HCT116 (cell line): ENCODE results near the gene CH25H. TPM values are rescaled to one million over a fixed set of nuclear protein-coding genes. Genes with fewer than 3 reads are reported as not detected.

ENCODE experiments used
- ATAC-seq: fragments of 200-7000 bp; cut with Tn5 transposase; 2 replicates; pipeline ENCODE4 v1.9.1; 2020; ENCODE audit warnings: mild to moderate bottlenecking, moderate library complexity
- BruUV-seq: library from RNA; stranded (reverse); fragments of 400-500 nt; replicated peaks from 2 replicates; lab custom pipeline; 2021; lab: Mats Ljungman, UMichigan
- CTCF ChIA-PET: fragments of 300-600 bp; sonication (Branson Sonifier 250); formaldehyde crosslinking; loops from one replicate; lab custom pipeline; 2021; ENCODE audit warnings: antibody characterized with exemption; lab: Charles Lee
- POLR2A ChIA-PET: fragments of 300-600, 350-600 bp; sonication (Branson Sonifier 250); formaldehyde crosslinking; loops from one replicate; lab custom pipeline; 2021; ENCODE audit warnings: antibody characterized with exemption; lab: Charles Lee
- RAD21 ChIA-PET, 2 experiments: fragments of 300-600 bp; sonication (Branson Sonifier 250); formaldehyde crosslinking; loops; one replicate each; lab custom pipeline; 2023; ENCODE audit warnings: low total read pairs in 2 of 2; ENCODE audit not compliant: uncharacterized antibody in 2 of 2, unreplicated experiment in 2 of 2, low non-redundant PET in 1 of 2; lab: Charles Lee
- DNase-seq: peaks from one replicate; pipeline ENCODE4 v3.0.0-alpha.2; 2010; ENCODE audit warnings: low read depth, low spot score
- H2AFZ ChIP-seq: fragments of 200-600 bp; shearing (Covaris generic), sonication (generic); 2 replicates; pipeline ENCODE4 v1.6.1; 2017; ENCODE audit warnings: low read depth, mixed run types, mixed read lengths, antibody characterized with exemption, low read length; ENCODE audit not compliant: poor library complexity, severe bottlenecking
- H3K27ac ChIP-seq: 2 replicates; pipeline ENCODE4 v1.5.1; 2012; ENCODE audit warnings: low read depth, low read length
- H3K27me3 ChIP-seq: fragments of 200-600 bp; sonication (generic); 2 replicates; pipeline ENCODE4 v1.6.1; 2016; ENCODE audit warnings: mixed run types, low read length, mixed read lengths; ENCODE audit not compliant: insufficient read depth
- H3K36me3 ChIP-seq, 2 experiments: fragments of 200-500 bp in 1 of 2; fragments of 200-600 bp in 1 of 2; sonication (Bioruptor generic) in 1 of 2; sonication (generic) in 1 of 2; 2 replicates each; pipeline versions ENCODE4 v1.5.1 to v1.6.1; 2014 to 2016; ENCODE audit warnings: low read length in 2 of 2, inconsistent platforms in 1 of 2, mixed read lengths in 1 of 2, mixed run types in 1 of 2; ENCODE audit not compliant: insufficient read depth in 2 of 2, control insufficient read depth in 1 of 2
- H3K4me1 ChIP-seq, 2 experiments: fragments of 200-600 bp in 1 of 2; sonication (generic) in 1 of 2; 2 replicates each; pipeline versions ENCODE4 v1.5.1 to v1.6.1; 2012 to 2017; ENCODE audit warnings: low read length in 2 of 2, inconsistent platforms in 1 of 2, mild to moderate bottlenecking in 1 of 2, mixed read lengths in 1 of 2, mixed run types in 1 of 2, moderate library complexity in 1 of 2; ENCODE audit not compliant: insufficient read depth in 2 of 2, control insufficient read depth in 1 of 2
- H3K4me2 ChIP-seq: fragments of 200-600 bp; sonication (generic); 2 replicates; pipeline ENCODE4 v1.6.1; 2017; ENCODE audit warnings: mixed run types, low read length, mixed read lengths
- H3K4me3 ChIP-seq, 2 experiments: fragments of 200-600 bp in 1 of 2; sonication (generic) in 1 of 2; replicated peaks in 1 of 2; 2 replicates each; pipeline ENCODE4 v1.5.1; 2011 to 2016; ENCODE audit warnings: low read length in 2 of 2, control low read depth in 1 of 2, low read depth in 1 of 2, mild to moderate bottlenecking in 1 of 2, mixed read lengths in 1 of 2, mixed run types in 1 of 2
- H3K79me2 ChIP-seq: fragments of 200-600 bp; sonication (generic); 2 replicates; pipeline ENCODE4 v1.6.1; 2017; ENCODE audit warnings: mild to moderate bottlenecking, mixed run types, low read length, moderate library complexity, mixed read lengths; ENCODE audit not compliant: insufficient read depth
- H3K9ac ChIP-seq: fragments of 200-600 bp; sonication (generic); 2 replicates; pipeline ENCODE4 v1.6.1; 2016; ENCODE audit warnings: low read length, mixed read lengths
- H3K9me2 ChIP-seq: fragments of 200-600 bp; sonication (generic), shearing (Covaris generic); 2 replicates; pipeline ENCODE4 v1.6.1; 2017; ENCODE audit warnings: mixed run types, mild to moderate bottlenecking, moderate library complexity; ENCODE audit not compliant: insufficient read depth
- H3K9me3 ChIP-seq, 2 experiments: fragments of 200-500 bp in 1 of 2; fragments of 200-600 bp in 1 of 2; sonication (Bioruptor generic) in 1 of 2; sonication (generic) in 1 of 2; 2 replicates each; pipeline ENCODE4 v1.6.1; 2014 to 2017; ENCODE audit warnings: low read length in 2 of 2, mixed read lengths in 2 of 2, inconsistent platforms in 1 of 2, low read depth in 1 of 2, mild to moderate bottlenecking in 1 of 2, mixed run types in 1 of 2, moderate library complexity in 1 of 2; ENCODE audit not compliant: control insufficient read depth in 1 of 2, insufficient read depth in 1 of 2
- H4K20me1 ChIP-seq: fragments of 200-600 bp; sonication (generic), shearing (Covaris generic); 2 replicates; pipeline ENCODE4 v1.6.1; 2017; ENCODE audit warnings: mixed run types, mild to moderate bottlenecking, moderate library complexity; ENCODE audit not compliant: insufficient read depth
- FOSL1 ChIP-seq: IDR thresholded peaks from 2 replicates; pipeline ENCODE4 v1.6.1; 2012; ENCODE audit warnings: low read depth
- RAD21 ChIP-seq: IDR thresholded peaks from 2 replicates; pipeline ENCODE4 v1.6.1; 2012; ENCODE audit warnings: low read depth, mild to moderate bottlenecking
- SIN3A ChIP-seq: IDR thresholded peaks from 2 replicates; pipeline ENCODE4 v1.6.1; 2012; ENCODE audit warnings: low read depth
- TCF7L2 ChIP-seq: IDR thresholded peaks from 2 replicates; pipeline ENCODE4 v1.7.0; 2011; ENCODE audit warnings: borderline replicate concordance, inconsistent platforms; ENCODE audit not compliant: insufficient read depth, insufficient read length; ENCODE audit errors: extremely low read depth
- ZFX ChIP-seq: fragments of 450-650 bp; IDR thresholded peaks from 2 replicates; pipeline ENCODE4 v1.6.1; 2017
- ZNF274 ChIP-seq: fragments of 200-500 bp; sonication (Bioruptor generic); IDR thresholded peaks from 2 replicates; pipeline ENCODE4 v1.6.1; 2014; ENCODE audit warnings: mild to moderate bottlenecking, low read depth, low read length, inconsistent platforms
- intact Hi-C: fragments of 100-400 bp; cut with micrococcal nuclease; formaldehyde crosslinking; loops from 2 replicates; pipeline ENCODE4 v1.10.0; 2022
- total RNA-seq: library from RNA; stranded (reverse); gene quantifications from one replicate; pipeline ENCODE4 v1.2.1, GENCODE V29; 2021; ENCODE audit not compliant: unreplicated experiment
- TF ChIP-seq, protein P1 (sequence below): IDR thresholded peaks from 2 replicates; pipeline ENCODE4 v1.6.1; 2011; ENCODE audit warnings: mild to moderate bottlenecking, low read length, moderate library complexity; ENCODE audit not compliant: insufficient replicate concordance; ENCODE audit errors: extremely low read depth

Gene CH25H
- total RNA-seq, 1 experiment from 2014 or later = not detected

DNA sequence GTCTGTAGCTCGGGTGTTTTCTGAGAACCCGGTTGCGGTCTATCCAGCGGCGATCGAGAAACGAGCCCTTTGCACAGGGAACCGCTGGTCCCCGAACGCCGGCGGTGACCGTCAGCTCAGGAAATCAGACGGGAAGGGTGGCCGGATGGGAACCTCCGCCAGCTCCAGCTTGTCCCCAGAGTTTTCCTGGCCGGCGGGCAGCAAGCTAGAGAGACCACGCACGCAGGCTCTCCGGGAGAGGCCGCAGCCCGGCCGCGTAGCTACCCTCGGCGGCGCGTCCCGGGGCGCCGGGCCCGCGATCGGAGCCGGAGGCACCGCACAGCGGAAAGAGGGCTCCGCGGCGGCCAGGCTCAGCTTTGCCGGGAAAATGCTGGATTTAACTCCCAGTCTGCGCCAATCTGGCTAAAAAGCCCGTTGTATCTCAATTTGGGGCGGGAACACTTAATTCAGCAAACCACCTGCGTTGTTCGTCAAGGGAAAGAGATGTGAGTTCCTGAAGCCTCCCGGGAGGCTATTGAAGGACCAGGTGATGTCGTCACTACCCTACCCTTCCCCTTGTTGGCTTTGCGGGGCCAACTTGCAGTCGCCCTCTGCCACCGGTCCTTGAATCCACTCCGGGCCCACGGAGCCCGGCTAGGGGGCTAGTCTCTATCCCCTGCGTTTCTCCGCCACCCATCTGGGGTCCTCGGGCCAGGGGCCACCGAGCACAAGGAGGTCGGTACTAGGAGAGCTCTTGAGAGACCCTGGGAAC, 859 bp upstream of the CH25H start:
- Histone ChIP-seq H2AFZ (no peak overlapping the region), H3K27ac (no peak overlapping the region), H3K9me3 (no peaks in the 10 kb centered on the region), H3K9ac (no peak overlapping the region), H3K79me2 (no peaks in the 10 kb centered on the region), H4K20me1 (no peaks in the 10 kb centered on the region), H3K9me2 (no peaks in the 10 kb centered on the region), H3K27me3 (no peaks in the 10 kb centered on the region), H3K4me1 (no peaks in the 10 kb centered on the region), H3K4me3 (no peak overlapping the region), H3K36me3 (no peaks in the 10 kb centered on the region), H3K4me2 (no peak overlapping the region)
- ChIA-PET POLR2A (interaction anchor here (0.6 kb wide), 1 partner anchor 21 kb away, joined by 3 read pairs; no protein-coding TSS in a partner anchor), CTCF (interaction anchor here (1.6 kb wide), 1 partner anchor 9 kb away, joined by 3 read pairs; no protein-coding TSS in a partner anchor), RAD21 (no interaction called here)
- intact Hi-C loops = no loop called here
- no TSS peak for BruUV-seq
- TF ChIP-seq, protein P1, sequence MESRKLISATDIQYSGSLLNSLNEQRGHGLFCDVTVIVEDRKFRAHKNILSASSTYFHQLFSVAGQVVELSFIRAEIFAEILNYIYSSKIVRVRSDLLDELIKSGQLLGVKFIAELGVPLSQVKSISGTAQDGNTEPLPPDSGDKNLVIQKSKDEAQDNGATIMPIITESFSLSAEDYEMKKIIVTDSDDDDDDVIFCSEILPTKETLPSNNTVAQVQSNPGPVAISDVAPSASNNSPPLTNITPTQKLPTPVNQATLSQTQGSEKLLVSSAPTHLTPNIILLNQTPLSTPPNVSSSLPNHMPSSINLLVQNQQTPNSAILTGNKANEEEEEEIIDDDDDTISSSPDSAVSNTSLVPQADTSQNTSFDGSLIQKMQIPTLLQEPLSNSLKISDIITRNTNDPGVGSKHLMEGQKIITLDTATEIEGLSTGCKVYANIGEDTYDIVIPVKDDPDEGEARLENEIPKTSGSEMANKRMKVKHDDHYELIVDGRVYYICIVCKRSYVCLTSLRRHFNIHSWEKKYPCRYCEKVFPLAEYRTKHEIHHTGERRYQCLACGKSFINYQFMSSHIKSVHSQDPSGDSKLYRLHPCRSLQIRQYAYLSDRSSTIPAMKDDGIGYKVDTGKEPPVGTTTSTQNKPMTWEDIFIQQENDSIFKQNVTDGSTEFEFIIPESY = no peak
- TF ChIP-seq RAD21 (no peak), FOSL1 (no peak), SIN3A (no peak), ZFX (no peak), ZNF274 (no peak), TCF7L2 (no peak)
- DNase-seq (no peak), ATAC-seq (no peak)
